K562 (cell line): ENCODE measurements around the gene ZNF792.

Source experiments
- FIP1L1 ChIP-seq: fragments of 200-400 bp; formaldehyde crosslinking; IDR thresholded peaks from 2 replicates; pipeline ENCODE4 v1.6.1; 2018; ENCODE audit warnings: mild to moderate bottlenecking, low read depth, low read length; ENCODE audit not compliant: poor library complexity, severe bottlenecking
- ZNF324 ChIP-seq: fragments of 250-450 bp; sonication (Bioruptor Pico); IDR thresholded peaks from 2 replicates; pipeline ENCODE4 v1.4.0; 2020; ENCODE audit warnings: mild to moderate bottlenecking
- ZNF830 ChIP-seq: fragments of 250-450 bp; sonication (Bioruptor Pico); IDR thresholded peaks from 2 replicates; pipeline ENCODE4 v1.5.0; 2021; ENCODE audit warnings: mild to moderate bottlenecking
- TF ChIP-seq, protein P1 (sequence below): sonication (generic); formaldehyde crosslinking; IDR thresholded peaks from 2 replicates; pipeline ENCODE4 v1.8.0; 2022; ENCODE audit warnings: missing genetic modification reagents, mild to moderate bottlenecking, borderline replicate concordance

DNA sequence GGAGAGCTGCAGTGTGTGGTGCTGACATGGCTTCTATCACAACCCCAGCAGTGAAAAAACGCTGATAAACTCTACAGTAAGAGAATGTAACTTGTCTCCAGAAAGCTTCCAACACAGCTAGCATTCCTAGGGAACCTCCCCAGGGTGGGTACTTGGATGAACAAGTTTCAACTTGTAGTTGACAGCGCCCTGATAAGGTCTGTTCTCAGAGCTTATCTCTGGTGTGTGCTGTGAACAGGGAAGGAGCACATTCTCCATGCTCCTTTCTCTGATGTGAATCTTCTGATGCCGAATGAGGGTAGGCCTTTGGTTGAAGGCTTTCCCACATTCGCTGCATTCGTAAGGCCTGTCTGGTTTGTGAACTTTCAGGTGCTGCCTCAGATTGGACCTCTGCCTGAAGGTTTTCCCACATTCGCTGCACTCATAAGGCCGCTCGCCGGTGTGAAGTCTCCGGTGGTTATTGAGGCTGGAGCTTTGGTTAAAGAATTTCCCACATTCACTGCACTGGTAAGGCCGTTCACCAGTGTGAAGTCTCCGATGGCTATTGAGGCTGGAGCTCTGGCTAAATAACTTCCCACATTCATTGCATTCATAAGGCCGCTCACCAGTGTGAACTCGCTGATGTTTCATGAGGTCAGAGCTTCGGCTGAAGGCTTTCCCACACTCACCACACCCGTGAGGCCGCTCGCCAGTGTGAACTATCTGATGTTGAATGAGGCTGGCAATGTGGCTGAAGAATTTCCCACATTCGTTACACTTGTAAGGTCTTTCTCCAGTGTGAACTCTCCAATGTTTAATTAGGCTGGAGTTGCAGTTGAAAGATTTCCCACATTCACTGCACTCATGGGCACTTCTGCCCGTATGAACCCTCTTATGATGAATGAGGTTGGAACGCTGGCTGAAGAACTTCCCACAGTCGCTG lies 5.9 kb downstream of the ZNF792 start:
- TF ChIP-seq ZNF324 (CRISPR knock-in tag): no peak
- TF ChIP-seq ZNF830 (CRISPR knock-in tag): no peak
- TF ChIP-seq, protein P1, sequence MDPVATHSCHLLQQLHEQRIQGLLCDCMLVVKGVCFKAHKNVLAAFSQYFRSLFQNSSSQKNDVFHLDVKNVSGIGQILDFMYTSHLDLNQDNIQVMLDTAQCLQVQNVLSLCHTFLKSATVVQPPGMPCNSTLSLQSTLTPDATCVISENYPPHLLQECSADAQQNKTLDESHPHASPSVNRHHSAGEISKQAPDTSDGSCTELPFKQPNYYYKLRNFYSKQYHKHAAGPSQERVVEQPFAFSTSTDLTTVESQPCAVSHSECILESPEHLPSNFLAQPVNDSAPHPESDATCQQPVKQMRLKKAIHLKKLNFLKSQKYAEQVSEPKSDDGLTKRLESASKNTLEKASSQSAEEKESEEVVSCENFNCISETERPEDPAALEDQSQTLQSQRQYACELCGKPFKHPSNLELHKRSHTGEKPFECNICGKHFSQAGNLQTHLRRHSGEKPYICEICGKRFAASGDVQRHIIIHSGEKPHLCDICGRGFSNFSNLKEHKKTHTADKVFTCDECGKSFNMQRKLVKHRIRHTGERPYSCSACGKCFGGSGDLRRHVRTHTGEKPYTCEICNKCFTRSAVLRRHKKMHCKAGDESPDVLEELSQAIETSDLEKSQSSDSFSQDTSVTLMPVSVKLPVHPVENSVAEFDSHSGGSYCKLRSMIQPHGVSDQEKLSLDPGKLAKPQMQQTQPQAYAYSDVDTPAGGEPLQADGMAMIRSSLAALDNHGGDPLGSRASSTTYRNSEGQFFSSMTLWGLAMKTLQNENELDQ (CRISPR knock-in tag): no peak
- TF ChIP-seq FIP1L1: no peak
